Activated T-cell treated with anti-CD3 and anti-CD28 coated beads, Interleukin-2, amount 50 U/mL, for 4 hours (primary cell): Measurements from ENCODE around the gene BCS1L. TPM values are rescaled to one million over a fixed set of nuclear protein-coding genes. Genes with fewer than 3 reads are reported as not detected.
A peak's percentile ranks its signal among the peaks of the same experiment; 100 is the strongest.

Source experiments
- ATAC-seq, 2 donors: fragments of 200-7000 bp; cut with Tn5 transposase; one replicate each; pipeline ENCODE4 v1.10.0; 2021
- DNase-seq: peaks from one replicate; pipeline ENCODE4 v3.0.0-alpha.2; 2020
- H3K27me3 Mint-ChIP-seq: one replicate; pipeline ENCODE4 v1.8.0; 2021; ENCODE audit warnings: low read depth, mixed read lengths
- H3K36me3 Mint-ChIP-seq: one replicate; pipeline ENCODE4 v1.8.0; 2022; ENCODE audit warnings: mixed read lengths; ENCODE audit not compliant: insufficient read depth
- H3K4me1 Mint-ChIP-seq: one replicate; pipeline ENCODE4 v1.8.0; 2021; ENCODE audit warnings: low read depth, mixed read lengths
- H3K4me3 Mint-ChIP-seq: one replicate; pipeline ENCODE4 v1.8.0; 2021; ENCODE audit warnings: mild to moderate bottlenecking, moderate library complexity, mixed read lengths
- H3K9me3 Mint-ChIP-seq: one replicate; pipeline ENCODE4 v1.8.0; 2021; ENCODE audit warnings: mixed read lengths
- total RNA-seq, 3 donors: library from RNA; stranded (reverse); gene quantifications; one replicate each; pipeline ENCODE4 v1.2.1, GENCODE V29; 2021

BCS1L gene
- total RNA-seq, 3 donors from 2014 or later: 94.1 to 106 (median 97.4) TPM

GRCh38 chr2:218644721-218645120, 14.8 kb upstream of the BCS1L start:
- Mint-ChIP-seq H3K27me3 (no peaks in the 10 kb centered on the region), H3K4me1 (no peaks in the 10 kb centered on the region), H3K4me3 (no peak overlapping the region), H3K36me3 (peaks cover 38% of the 10 kb centered on the region), H3K9me3 (no peaks in the 10 kb centered on the region)
- DNase-seq: no peak
- ATAC-seq: no peak

- DNase-seq (no peak), ATAC-seq (no peak)
- H3K27me3 Mint-ChIP-seq: no peaks in the 10 kb centered on the region
- H3K9me3 Mint-ChIP-seq: no peaks in the 10 kb centered on the region
- H3K4me1 Mint-ChIP-seq: no peaks in the 10 kb centered on the region
- H3K36me3 Mint-ChIP-seq: peaks cover 38% of the 10 kb centered on the region
- no peak overlapping the region for H3K4me3 Mint-ChIP-seq
Observed at GRCh38 chr2:218645126-218645525, 14.4 kb upstream of the BCS1L start.

GRCh38 chr2:218648088-218648786, 11.2 kb upstream of the BCS1L start:
- H3K36me3 Mint-ChIP-seq: peaks cover 44% of the 10 kb centered on the region

GRCh38 chr2:218648787-218649100, 10.7 kb upstream of the BCS1L start:
- H3K9me3 Mint-ChIP-seq: no peaks in the 10 kb centered on the region
- no peaks in the 10 kb centered on the region for H3K27me3 Mint-ChIP-seq
- H3K4me1 Mint-ChIP-seq: no peaks in the 10 kb centered on the region
- peaks cover 44% of the 10 kb centered on the region for H3K36me3 Mint-ChIP-seq
- H3K4me3 Mint-ChIP-seq: no peak overlapping the region
- ATAC-seq: peak; percentile 20 to 31
- no peak for DNase-seq

More at GRCh38 chr2:218648088-218648786, 11.2 kb upstream of the BCS1L start:
- ATAC-seq (peak; percentile 68 to 87), DNase-seq (peak; percentile 39)
- Mint-ChIP-seq H3K27me3 (no peaks in the 10 kb centered on the region), H3K4me3 (no peak overlapping the region), H3K4me1 (no peaks in the 10 kb centered on the region), H3K9me3 (no peaks in the 10 kb centered on the region)

GRCh38 chr2:218655751-218656150, 3.7 kb upstream of the BCS1L start:
- H3K4me3 Mint-ChIP-seq: no peak overlapping the region
- DNase-seq: no peak
- H3K36me3 Mint-ChIP-seq: peaks cover 12% of the 10 kb centered on the region
- no peaks in the 10 kb centered on the region for H3K9me3 Mint-ChIP-seq
- no peaks in the 10 kb centered on the region for H3K27me3 Mint-ChIP-seq
- no peak for ATAC-seq
- peaks cover 30% of the 10 kb centered on the region for H3K4me1 Mint-ChIP-seq

- DNase-seq: peak; percentile 28
- H3K9me3 Mint-ChIP-seq: no peaks in the 10 kb centered on the region
- peak overlapping the region; percentile 90 for H3K4me3 Mint-ChIP-seq
- H3K4me1 Mint-ChIP-seq: peaks cover 30% of the 10 kb centered on the region
- H3K27me3 Mint-ChIP-seq: no peaks in the 10 kb centered on the region
- peaks cover 24% of the 10 kb centered on the region for H3K36me3 Mint-ChIP-seq
- ATAC-seq: peak; percentile 38
Observed at GRCh38 chr2:218658671-218659257, 719 bp upstream of the BCS1L start.

- Mint-ChIP-seq H3K36me3 (peaks cover 31% of the 10 kb centered on the region), H3K27me3 (no peaks in the 10 kb centered on the region), H3K9me3 (no peaks in the 10 kb centered on the region), H3K4me3 (peak overlapping the region; percentile 90), H3K4me1 (peaks cover 30% of the 10 kb centered on the region)
- DNase-seq: no peak
- ATAC-seq: no peak
Observed at GRCh38 chr2:218659988-218660358, 490 bp downstream of the BCS1L start.

- ATAC-seq (no peak), DNase-seq (no peak)
- Mint-ChIP-seq H3K27me3 (no peaks in the 10 kb centered on the region), H3K9me3 (no peaks in the 10 kb centered on the region), H3K4me3 (no peak overlapping the region), H3K4me1 (peaks cover 23% of the 10 kb centered on the region), H3K36me3 (peaks cover 45% of the 10 kb centered on the region)
Observed at GRCh38 chr2:218662377-218662776, 2.9 kb downstream of the BCS1L start.

- Mint-ChIP-seq H3K4me3 (no peak overlapping the region), H3K4me1 (peaks cover 20% of the 10 kb centered on the region), H3K27me3 (no peaks in the 10 kb centered on the region), H3K36me3 (peaks cover 45% of the 10 kb centered on the region), H3K9me3 (no peaks in the 10 kb centered on the region)
- DNase-seq (no peak), ATAC-seq (no peak)
Observed at GRCh38 chr2:218662827-218663226, 3.3 kb downstream of the BCS1L start.

- peaks cover 10% of the 10 kb centered on the region for H3K4me1 Mint-ChIP-seq
- ATAC-seq (no peak), DNase-seq (no peak)
- no peaks in the 10 kb centered on the region for H3K9me3 Mint-ChIP-seq
- H3K4me3 Mint-ChIP-seq: no peak overlapping the region
- peaks cover 45% of the 10 kb centered on the region for H3K36me3 Mint-ChIP-seq
- H3K27me3 Mint-ChIP-seq: no peaks in the 10 kb centered on the region
Observed at GRCh38 chr2:218663901-218664300, 4.4 kb downstream of the BCS1L start.

GRCh38 chr2:218664653-218665052, 5.2 kb downstream of the BCS1L start:
- H3K9me3 Mint-ChIP-seq: no peaks in the 10 kb centered on the region
- ATAC-seq (no peak), DNase-seq (no peak)
- H3K36me3 Mint-ChIP-seq: peaks cover 45% of the 10 kb centered on the region
- no peak overlapping the region for H3K4me3 Mint-ChIP-seq
- H3K27me3 Mint-ChIP-seq: no peaks in the 10 kb centered on the region
- H3K4me1 Mint-ChIP-seq: peaks cover 7% of the 10 kb centered on the region

- Mint-ChIP-seq H3K9me3 (no peaks in the 10 kb centered on the region), H3K36me3 (peaks cover 12% of the 10 kb centered on the region), H3K4me3 (peak overlapping the region; percentile 96), H3K27me3 (no peaks in the 10 kb centered on the region), H3K4me1 (peaks cover 21% of the 10 kb centered on the region)
- no peak for ATAC-seq
- no peak for DNase-seq
Observed at GRCh38 chr2:218671097-218671653, 11.7 kb downstream of the BCS1L start.

- DNase-seq (peak; percentile 74), ATAC-seq (peak; percentile 98 to 99)
- Mint-ChIP-seq H3K36me3 (peaks cover 9% of the 10 kb centered on the region), H3K4me1 (peaks cover 21% of the 10 kb centered on the region), H3K9me3 (no peaks in the 10 kb centered on the region), H3K4me3 (peak within 1 kb of the TSS; percentile 96), H3K27me3 (no peaks in the 10 kb centered on the region)
Observed at GRCh38 chr2:218671654-218672566, 12.4 kb downstream of the BCS1L start, which contains the start of the genes RNF25 and STK36. Gene RNF25, minus strand, starts transcription at chr2:218672002. Its CDS starts 32 bp downstream, at chr2:218671970. Gene STK36, plus strand, starts transcription at chr2:218672086. Its CDS starts 744 bp downstream, at chr2:218672830.

GRCh38 chr2:218679119-218679518, 19.6 kb downstream of the BCS1L start:
- no peaks in the 10 kb centered on the region for H3K27me3 Mint-ChIP-seq
- no peak overlapping the region for H3K4me3 Mint-ChIP-seq
- peaks cover 12% of the 10 kb centered on the region for H3K36me3 Mint-ChIP-seq
- no peak for ATAC-seq
- no peak for DNase-seq
- H3K9me3 Mint-ChIP-seq: no peaks in the 10 kb centered on the region
- no peaks in the 10 kb centered on the region for H3K4me1 Mint-ChIP-seq
